ENCODE data around the gene MPP3.
A peak's percentile ranks its signal among the peaks of the same experiment; 100 is the strongest.

The MPP3 gene

GRCh38 chr17:43846221-43846712, 13.3 kb upstream of the MPP3 start:
- no peak overlapping the region for H4K8ac ChIP-seq (ENCODE audit: low read depth, low read length)
- H3K79me1 ChIP-seq (ENCODE audit: low read depth, low read length) = no peaks in the 10 kb centered on the region
- no peak overlapping the region for H3K27ac ChIP-seq (replicated peaks; ENCODE audit: low read length)
- no peak overlapping the region for H2BK120ac ChIP-seq (ENCODE audit: low read depth, low read length)
- no peak overlapping the region for H3K23ac ChIP-seq (ENCODE audit: low read depth, low read length, poor library complexity)
- no peak overlapping the region for H2BK15ac ChIP-seq (ENCODE audit: low read length)
- peak overlapping the region; percentile 68 for H2AFZ ChIP-seq (ENCODE audit: low read length)
- no peak overlapping the region for H3K9ac ChIP-seq (ENCODE audit: low read depth, low read length, poor library complexity)
- H3K4me1 ChIP-seq (ENCODE audit: control insufficient read depth in 2 of 2, insufficient read depth in 1 of 2, low read depth in 1 of 2, low read length in 2 of 2) = peaks cover 3 to 6% of the 10 kb centered on the region in 2 donors
- H3K36me3 ChIP-seq (replicated peaks in 1 of 2; ENCODE audit: control insufficient read depth in 2 of 2, insufficient read depth in 2 of 2, low read length in 2 of 2) = no peaks in the 10 kb centered on the region
- no peaks in the 10 kb centered on the region for H3K9me3 ChIP-seq (replicated peaks in 1 of 2; ENCODE audit: control insufficient read depth in 2 of 2, insufficient read depth in 1 of 2, low read depth in 1 of 2, low read length in 2 of 2)
- no peak overlapping the region for H2BK12ac ChIP-seq (ENCODE audit: low read length)
- H3K18ac ChIP-seq (ENCODE audit: low read length) = no peak overlapping the region
- no peak overlapping the region for H4K91ac ChIP-seq (ENCODE audit: low read depth, low read length, poor library complexity)
- no peak overlapping the region for H3K4ac ChIP-seq (ENCODE audit: low read length)
- H3K14ac ChIP-seq (ENCODE audit: low read length) = no peak overlapping the region
- no peak overlapping the region for H2BK5ac ChIP-seq (ENCODE audit: low read length)
- no peak overlapping the region for H2AK5ac ChIP-seq (ENCODE audit: low read depth, low read length)
- DNase-seq (ENCODE audit: low spot score) = peak; percentile 64
- no CpG with 5 or more reads among the region's 13 CpGs for WGBS, 2 donors (ENCODE audit: extremely low coverage in 2 of 2, insufficient read length in 2 of 2, insufficient replicate concordance in 1 of 2)
- H3K4me2 ChIP-seq (ENCODE audit: insufficient read depth, low read length, poor library complexity, severe bottlenecking) = no peak overlapping the region
- no peak overlapping the region for H3K4me3 ChIP-seq (ENCODE audit: low read length in 2 of 2)
- H3K27me3 ChIP-seq (ENCODE audit: control insufficient read depth in 3 of 3, insufficient read depth in 3 of 3, low read depth in 1 of 3, low read length in 3 of 3) = peaks cover 0 to 11% (median 3%) of the 10 kb centered on the region in 3 experiments

- Histone ChIP-seq H3K23ac (ENCODE audit: low read depth, low read length, poor library complexity) (no peak overlapping the region), H2BK12ac (ENCODE audit: low read length) (no peak overlapping the region)
- no peak for DNase-seq (ENCODE audit: low spot score)
Measured at GRCh38 chr17:43845766-43846165, 12.8 kb upstream of the MPP3 start.

GRCh38 chr17:43844241-43844640, 11.3 kb upstream of the MPP3 start:
- Histone ChIP-seq H2BK12ac (ENCODE audit: low read length) (no peak overlapping the region), H2AFZ (ENCODE audit: low read length) (no peak overlapping the region), H3K27ac (replicated peaks; ENCODE audit: low read length) (no peak overlapping the region), H2AK5ac (ENCODE audit: low read depth, low read length) (no peak overlapping the region), H3K23ac (ENCODE audit: low read depth, low read length, poor library complexity) (no peak overlapping the region), H4K91ac (ENCODE audit: low read depth, low read length, poor library complexity) (no peak overlapping the region), H3K9me3 (replicated peaks in 1 of 2; ENCODE audit: control insufficient read depth in 2 of 2, insufficient read depth in 1 of 2, low read depth in 1 of 2, low read length in 2 of 2) (no peaks in the 10 kb centered on the region), H2BK120ac (ENCODE audit: low read depth, low read length) (no peak overlapping the region), H3K79me1 (ENCODE audit: low read depth, low read length) (no peaks in the 10 kb centered on the region), H3K36me3 (replicated peaks in 1 of 2; ENCODE audit: control insufficient read depth in 2 of 2, insufficient read depth in 2 of 2, low read length in 2 of 2) (no peaks in the 10 kb centered on the region), H3K18ac (ENCODE audit: low read length) (no peak overlapping the region), H3K4me2 (ENCODE audit: insufficient read depth, low read length, poor library complexity, severe bottlenecking) (no peak overlapping the region), H3K4me3 (ENCODE audit: low read length in 2 of 2) (peak overlapping the region in 1 of 2 donors; percentile 20), H3K4me1 (ENCODE audit: control insufficient read depth in 2 of 2, insufficient read depth in 1 of 2, low read depth in 1 of 2, low read length in 2 of 2) (peaks cover 3 to 6% of the 10 kb centered on the region in 2 donors), H2BK15ac (ENCODE audit: low read length) (no peak overlapping the region), H3K14ac (ENCODE audit: low read length) (no peak overlapping the region), H3K27me3 (ENCODE audit: control insufficient read depth in 3 of 3, insufficient read depth in 3 of 3, low read depth in 1 of 3, low read length in 3 of 3) (peaks cover 0 to 17% (median 3%) of the 10 kb centered on the region in 3 experiments), H4K8ac (ENCODE audit: low read depth, low read length) (no peak overlapping the region), H3K4ac (ENCODE audit: low read length) (no peak overlapping the region), H2BK5ac (ENCODE audit: low read length) (no peak overlapping the region), H3K9ac (ENCODE audit: low read depth, low read length, poor library complexity) (no peak overlapping the region)
- no CpG with 5 or more reads among the region's 5 CpGs for WGBS, 2 donors (ENCODE audit: extremely low coverage in 2 of 2, insufficient read length in 2 of 2, insufficient replicate concordance in 1 of 2)
- DNase-seq (ENCODE audit: low spot score) = no peak

More at GRCh38 chr17:43845766-43846165, 12.8 kb upstream of the MPP3 start:
- H2AK5ac ChIP-seq (ENCODE audit: low read depth, low read length) = no peak overlapping the region
- no peak overlapping the region for H2BK5ac ChIP-seq (ENCODE audit: low read length)
- H3K79me1 ChIP-seq (ENCODE audit: low read depth, low read length) = no peaks in the 10 kb centered on the region
- H4K8ac ChIP-seq (ENCODE audit: low read depth, low read length) = no peak overlapping the region
- no peak overlapping the region for H3K9ac ChIP-seq (ENCODE audit: low read depth, low read length, poor library complexity)
- H3K27ac ChIP-seq (replicated peaks; ENCODE audit: low read length) = no peak overlapping the region
- WGBS, 2 donors (ENCODE audit: extremely low coverage in 2 of 2, insufficient read length in 2 of 2, insufficient replicate concordance in 1 of 2) = no CpG with 5 or more reads among the region's 4 CpGs
- H3K4ac ChIP-seq (ENCODE audit: low read length) = no peak overlapping the region
- H3K4me3 ChIP-seq (ENCODE audit: low read length in 2 of 2) = no peak overlapping the region
- peaks cover 0 to 11% (median 3%) of the 10 kb centered on the region in 3 experiments for H3K27me3 ChIP-seq (ENCODE audit: control insufficient read depth in 3 of 3, insufficient read depth in 3 of 3, low read depth in 1 of 3, low read length in 3 of 3)
- H3K18ac ChIP-seq (ENCODE audit: low read length) = no peak overlapping the region
- H2BK120ac ChIP-seq (ENCODE audit: low read depth, low read length) = no peak overlapping the region
- peak overlapping the region; percentile 68 for H2AFZ ChIP-seq (ENCODE audit: low read length)
- no peaks in the 10 kb centered on the region for H3K36me3 ChIP-seq (replicated peaks in 1 of 2; ENCODE audit: control insufficient read depth in 2 of 2, insufficient read depth in 2 of 2, low read length in 2 of 2)
- H4K91ac ChIP-seq (ENCODE audit: low read depth, low read length, poor library complexity) = no peak overlapping the region
- no peak overlapping the region for H2BK15ac ChIP-seq (ENCODE audit: low read length)
- H3K9me3 ChIP-seq (replicated peaks in 1 of 2; ENCODE audit: control insufficient read depth in 2 of 2, insufficient read depth in 1 of 2, low read depth in 1 of 2, low read length in 2 of 2) = no peaks in the 10 kb centered on the region
- H3K4me1 ChIP-seq (ENCODE audit: control insufficient read depth in 2 of 2, insufficient read depth in 1 of 2, low read depth in 1 of 2, low read length in 2 of 2) = peaks cover 3 to 6% of the 10 kb centered on the region in 2 donors
- H3K4me2 ChIP-seq (ENCODE audit: insufficient read depth, low read length, poor library complexity, severe bottlenecking) = no peak overlapping the region
- no peak overlapping the region for H3K14ac ChIP-seq (ENCODE audit: low read length)

DNA sequence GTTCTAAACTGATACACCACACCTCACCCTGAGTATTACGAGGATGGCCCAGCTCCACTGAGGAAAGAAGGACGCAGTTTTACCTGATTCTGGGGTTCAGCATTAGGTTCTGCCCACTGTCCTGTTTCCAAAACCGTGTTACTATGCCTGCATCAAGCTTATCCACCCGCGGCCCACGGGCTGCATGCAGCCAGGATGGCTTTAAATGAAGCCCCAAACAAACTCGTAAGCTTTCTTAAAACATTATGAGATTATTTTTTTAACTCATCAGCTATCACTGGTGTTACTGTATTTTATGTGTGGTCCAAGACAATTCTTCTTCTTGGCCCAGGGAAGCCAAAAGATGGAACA, 10.0 kb upstream of the MPP3 start:
- Histone ChIP-seq H3K9me3 (replicated peaks in 1 of 2; ENCODE audit: control insufficient read depth in 2 of 2, insufficient read depth in 1 of 2, low read depth in 1 of 2, low read length in 2 of 2) (no peaks in the 10 kb centered on the region), H4K91ac (ENCODE audit: low read depth, low read length, poor library complexity) (no peak overlapping the region), H3K4me3 (ENCODE audit: low read length in 2 of 2) (no peak overlapping the region), H2BK15ac (ENCODE audit: low read length) (no peak overlapping the region), H4K8ac (ENCODE audit: low read depth, low read length) (no peak overlapping the region), H3K14ac (ENCODE audit: low read length) (no peak overlapping the region), H3K4me2 (ENCODE audit: insufficient read depth, low read length, poor library complexity, severe bottlenecking) (no peak overlapping the region), H2BK12ac (ENCODE audit: low read length) (no peak overlapping the region), H3K27ac (replicated peaks; ENCODE audit: low read length) (no peak overlapping the region), H3K23ac (ENCODE audit: low read depth, low read length, poor library complexity) (no peak overlapping the region), H3K79me1 (ENCODE audit: low read depth, low read length) (no peaks in the 10 kb centered on the region), H3K4ac (ENCODE audit: low read length) (no peak overlapping the region), H3K4me1 (ENCODE audit: control insufficient read depth in 2 of 2, insufficient read depth in 1 of 2, low read depth in 1 of 2, low read length in 2 of 2) (peaks cover 3 to 6% of the 10 kb centered on the region in 2 donors), H3K36me3 (replicated peaks in 1 of 2; ENCODE audit: control insufficient read depth in 2 of 2, insufficient read depth in 2 of 2, low read length in 2 of 2) (no peaks in the 10 kb centered on the region), H3K27me3 (ENCODE audit: control insufficient read depth in 3 of 3, insufficient read depth in 3 of 3, low read depth in 1 of 3, low read length in 3 of 3) (peaks cover 0 to 6% (median 3%) of the 10 kb centered on the region in 3 experiments), H2BK120ac (ENCODE audit: low read depth, low read length) (no peak overlapping the region), H2AK5ac (ENCODE audit: low read depth, low read length) (no peak overlapping the region), H3K9ac (ENCODE audit: low read depth, low read length, poor library complexity) (no peak overlapping the region), H2BK5ac (ENCODE audit: low read length) (no peak overlapping the region), H3K18ac (ENCODE audit: low read length) (no peak overlapping the region), H2AFZ (ENCODE audit: low read length) (no peak overlapping the region)
- DNase-seq (ENCODE audit: low spot score) = no peak
- WGBS, 2 donors (ENCODE audit: extremely low coverage in 2 of 2, insufficient read length in 2 of 2, insufficient replicate concordance in 1 of 2) = no CpG with 5 or more reads among the region's 7 CpGs
